ENCODE data around the gene ACADM. TPM values are rescaled to one million over a fixed set of nuclear protein-coding genes. Genes with fewer than 3 reads are reported as not detected.
"Not testable (repeated sequence)": the region's sequence is repeated elsewhere in the genome, so short reads cannot be mapped to it uniquely, and the experiment has no call there.

Gene ACADM
- polyA plus RNA-seq, 1 of the 3 experiments (the other 2 are of a cell fraction): 18.6 TPM

GRCh38 chr1:75797606-75798216, 73.2 kb downstream of the ACADM start:
- Histone ChIP-seq H3K9ac (no peak overlapping the region), H3K4me3 (ENCODE audit: low read depth in 2 of 2, low read length in 1 of 2) (no peak overlapping the region), H3K4me2 (no peak overlapping the region), H3K27ac (ENCODE audit: low read depth in 2 of 2, low read length in 1 of 2) (no peak overlapping the region), H3K4me1 (ENCODE audit: control insufficient read depth in 1 of 2, insufficient read depth in 2 of 2, low read depth in 1 of 2, low read length in 1 of 2) (no peaks in the 10 kb centered on the region), H3F3A (replicated peaks; ENCODE audit: insufficient read depth) (peaks cover 53% of the 10 kb centered on the region), H3K9me2 (no peaks in the 10 kb centered on the region), H4K20me1 (ENCODE audit: insufficient read depth) (peaks cover 27% of the 10 kb centered on the region), H3K9me3 (no peaks in the 10 kb centered on the region), H3K36me3 (replicated peaks in 1 of 2; ENCODE audit: control insufficient read depth in 1 of 2, insufficient read depth in 2 of 2, low read length in 1 of 2) (peaks cover 31 to 39% of the 10 kb centered on the region in 2 experiments), H3K79me2 (ENCODE audit: insufficient read depth) (peaks cover 9% of the 10 kb centered on the region; the same call in 1 of the 2 replicates), H2AFZ (ENCODE audit: low read depth) (no peak overlapping the region), H3K27me3 (ENCODE audit: insufficient read depth) (no peaks in the 10 kb centered on the region)
- WGBS (ENCODE audit: low lambda C conversion rate): 95% methylated on average over 13 of the region's 13 CpGs
- DNase-seq: no peak
- ChIA-PET CTCF (no interaction called here), POLR2A (interaction anchor here (1.0 kb wide), 1 partner anchor 12 kb away, joined by 3 read pairs; the partner anchor contains the start of gene RABGGTB)
- no peak for TF ChIP-seq USF2 (IDR thresholded peaks at IDR 0.05; ENCODE audit: borderline replicate concordance, low read depth, low read length)
- no peak for TF ChIP-seq JUND (IDR thresholded peaks at IDR 0.05)
- no peak for TF ChIP-seq EZH2phosphoT487 (IDR thresholded peaks at IDR 0.05; ENCODE audit: borderline replicate concordance, low read depth)
- no peak for TF ChIP-seq RCOR1 (IDR thresholded peaks at IDR 0.05; ENCODE audit: low read length)
- no peak for TF ChIP-seq RXRA (IDR thresholded peaks at IDR 0.05; ENCODE audit: borderline replicate concordance, low read depth)
- no peak for TF ChIP-seq FOXM1 (IDR thresholded peaks at IDR 0.05; ENCODE audit: low read depth)
- no peak for TF ChIP-seq TAF1 (IDR thresholded peaks at IDR 0.05; ENCODE audit: borderline replicate concordance, low read depth, low read length)
- TF ChIP-seq FOSL2 (IDR thresholded peaks at IDR 0.05; ENCODE audit: borderline replicate concordance, low read depth): no peak
- no peak for TF ChIP-seq CHD2 (IDR thresholded peaks at IDR 0.05; ENCODE audit: low read length, partially characterized antibody)
- no peak for TF ChIP-seq ELF1 (IDR thresholded peaks at IDR 0.05)
- TF ChIP-seq NFIC (IDR thresholded peaks at IDR 0.05; ENCODE audit: borderline replicate concordance): no peak
- TF ChIP-seq REST (IDR thresholded peaks at IDR 0.05; ENCODE audit: low read depth, low read length): no peak

GRCh38 chr1:75801480-75801879, 77.0 kb downstream of the ACADM start:
- CTCF ChIA-PET: interaction anchor here (0.9 kb wide), 1 partner anchor 9 kb away, joined by 3 read pairs; no protein-coding TSS in a partner anchor
- H3K9ac ChIP-seq; H3K27ac ChIP-seq (ENCODE audit: low read depth in 2 of 2, low read length in 1 of 2); DNase-seq; H3K79me2 ChIP-seq (ENCODE audit: insufficient read depth); H3K27me3 ChIP-seq (ENCODE audit: insufficient read depth); H3K4me3 ChIP-seq (ENCODE audit: low read depth in 2 of 2, low read length in 1 of 2); H2AFZ ChIP-seq (ENCODE audit: low read depth); H3K36me3 ChIP-seq (replicated peaks in 1 of 2; ENCODE audit: control insufficient read depth in 1 of 2, insufficient read depth in 2 of 2, low read length in 1 of 2); H3K4me2 ChIP-seq; H3K4me1 ChIP-seq (ENCODE audit: control insufficient read depth in 1 of 2, insufficient read depth in 2 of 2, low read depth in 1 of 2, low read length in 1 of 2); H3K9me3 ChIP-seq; H4K20me1 ChIP-seq (ENCODE audit: insufficient read depth); POLR2A ChIA-PET; H3K9me2 ChIP-seq: not testable (repeated sequence)
- 100% methylated on average over 2 of the region's 2 CpGs for WGBS (ENCODE audit: low lambda C conversion rate)
- peaks cover 19% of the 10 kb centered on the region for H3F3A ChIP-seq (replicated peaks; ENCODE audit: insufficient read depth)
